Endothelial cell of umbilical vein (primary cell): ENCODE measurements around the gene SNX4. TPM values are rescaled to one million over a fixed set of nuclear protein-coding genes. Genes with fewer than 3 reads are reported as not detected.
A peak's percentile ranks its signal among the peaks of the same experiment; 100 is the strongest.

Experiments used
- BruUV-seq: library from RNA; stranded (reverse); fragments of 400-500 nt; replicated peaks from 2 replicates; lab custom pipeline; 2021; lab: Mats Ljungman, UMichigan
- CTCF ChIA-PET: fragments of 300-600, 350-600 bp; sonication (Branson Sonifier 250); formaldehyde crosslinking; loops from one replicate; lab custom pipeline; 2021; ENCODE audit warnings: antibody characterized with exemption, inconsistent platforms; lab: Charles Lee
- POLR2A ChIA-PET: fragments of 300-600, 350-600 bp; sonication (Branson Sonifier 250); formaldehyde crosslinking; loops from one replicate; lab custom pipeline; 2021; ENCODE audit warnings: antibody characterized with exemption, inconsistent platforms; lab: Charles Lee
- DNase-seq: peaks from one replicate; pipeline ENCODE4 v3.0.0-alpha.2; 2011; ENCODE audit warnings: low read depth, low spot score
- FAIRE-seq: peaks from 2 replicates; lab custom pipeline; 2011; peaks lifted over from hg19 to GRCh38; lab: Jason Lieb, UNC
- H2AFZ ChIP-seq: 2 replicates; pipeline ENCODE4 v1.6.0; 2012; ENCODE audit warnings: low read depth, low read length, control low read depth, inconsistent platforms
- H3K27ac ChIP-seq: 2 replicates; pipeline ENCODE4 v1.5.1; 2011; ENCODE audit warnings: low read depth, mild to moderate bottlenecking, control low read depth, low read length, moderate library complexity; ENCODE audit not compliant: insufficient read depth
- H3K27me3 ChIP-seq, 2 experiments: 2 replicates each; pipeline versions ENCODE4 v1.6.0 to v1.6.1; 2011; ENCODE audit warnings: low read length in 2 of 2, mixed read lengths in 1 of 2; ENCODE audit not compliant: control insufficient read depth in 2 of 2, insufficient read depth in 2 of 2
- H3K36me3 ChIP-seq, 2 experiments: 2 replicates in 1 of 2; 3 replicates in 1 of 2; pipeline ENCODE4 v1.5.1; 2011; ENCODE audit warnings: low read length in 2 of 2, mild to moderate bottlenecking in 1 of 2, moderate library complexity in 1 of 2; ENCODE audit not compliant: control insufficient read depth in 2 of 2, insufficient read depth in 2 of 2; ENCODE audit errors: extremely low read depth in 1 of 2
- H3K4me1 ChIP-seq: 3 replicates; pipeline ENCODE4 v1.5.1; 2011; ENCODE audit warnings: mild to moderate bottlenecking, low read length; ENCODE audit not compliant: control insufficient read depth, insufficient read depth; ENCODE audit errors: extremely low read depth
- H3K4me2 ChIP-seq: 2 replicates; pipeline ENCODE4 v1.6.1; 2011; ENCODE audit warnings: low read length, control low read depth, mixed read lengths; ENCODE audit not compliant: insufficient read depth
- H3K4me3 ChIP-seq, 3 experiments: fragments of 200-600 bp in 1 of 3; sonication (generic), shearing (Covaris generic) in 1 of 3; replicated peaks in 1 of 3; 2 replicates each; pipeline ENCODE4 v1.5.1; 2011 to 2016; ENCODE audit warnings: control low read depth in 3 of 3, low read length in 3 of 3, mild to moderate bottlenecking in 2 of 3, inconsistent platforms in 1 of 3, low read depth in 1 of 3, moderate library complexity in 1 of 3; ENCODE audit not compliant: insufficient read depth in 1 of 3
- H3K79me2 ChIP-seq: 2 replicates; pipeline ENCODE4 v1.6.0; 2012; ENCODE audit warnings: low read length, inconsistent platforms; ENCODE audit not compliant: control insufficient read depth, insufficient read depth
- H3K9ac ChIP-seq: replicated peaks from 2 replicates; pipeline ENCODE3; 2011; ENCODE audit warnings: low read length, control low read depth; ENCODE audit not compliant: insufficient read depth; ENCODE audit errors: extremely low read depth
- H3K9me1 ChIP-seq: replicated peaks from 3 replicates; pipeline ENCODE4 v1.6.0; 2011; ENCODE audit warnings: mild to moderate bottlenecking, low read length; ENCODE audit not compliant: control insufficient read depth, insufficient read depth; ENCODE audit errors: extremely low read depth
- H3K9me3 ChIP-seq: replicated peaks from 2 replicates; pipeline ENCODE4 v1.5.1; 2012; ENCODE audit warnings: low read length, inconsistent platforms; ENCODE audit not compliant: control insufficient read depth, insufficient read depth
- H4K20me1 ChIP-seq: replicated peaks from 2 replicates; pipeline ENCODE3; 2011; ENCODE audit warnings: mild to moderate bottlenecking, low read length; ENCODE audit not compliant: control insufficient read depth, insufficient read depth; ENCODE audit errors: extremely low read depth
- EZH2 ChIP-seq: IDR thresholded peaks from 2 replicates; pipeline ENCODE4 v1.6.1; 2012; ENCODE audit warnings: borderline replicate concordance, low read depth, mild to moderate bottlenecking, moderate library complexity, low read length, inconsistent platforms; ENCODE audit not compliant: severe bottlenecking
- dilution Hi-C: fragments of 300-500 bp; cut with MboI; formaldehyde crosslinking; loops from one replicate; pipeline ENCODE4 v1.15.0; 2019; ENCODE audit warnings: low sequenced_read_pairs; ENCODE audit not compliant: extremely low pct_ligation_motif_present
- intact Hi-C: fragments of 100-400 bp; cut with micrococcal nuclease; formaldehyde crosslinking; loops from one replicate; pipeline ENCODE4 v1.10.0; 2022
- polyA plus RNA-seq, 4 experiments: library from polyadenylated mRNA; depleted of rRNA in 3 of 4; stranded (reverse) in 3 of 4; unstranded in 1 of 4; fragments of >200 nt; gene quantifications; 2 replicates each; pipeline versions ENCODE4 v1.2.1 to v1.2.3, GENCODE V29; 2011 to 2012; ENCODE audit warnings: missing spikeins in 1 of 4
- total RNA-seq: library from RNA; stranded (reverse); gene quantifications from 2 replicates; pipeline ENCODE4 v1.2.3, GENCODE V29; 2021
- TF ChIP-seq, protein P1 (sequence below), 2 donors: IDR thresholded peaks; 1 replicate in 1 of 2; 2 replicates in 1 of 2; pipeline ENCODE4 v1.5.1; 2011; ENCODE audit warnings: low read length in 2 of 2, mild to moderate bottlenecking in 2 of 2, moderate library complexity in 2 of 2, control low read depth in 1 of 2, inconsistent platforms in 1 of 2, low read depth in 1 of 2; ENCODE audit not compliant: insufficient read depth in 1 of 2; ENCODE audit errors: extremely low read depth in 1 of 2

The SNX4 gene
- total and polyA plus RNA-seq, 2 donors (not counting 3 experiments of a cell fraction or from before 2014, with no cell fraction given): 7.5 to 39.2 TPM

- no peak overlapping the region for H3K4me3 ChIP-seq
- peak; percentile 85 for FAIRE-seq
- dilution Hi-C loops: no loop called here
Observed at GRCh38 chr3:125437631-125438435, 82.2 kb downstream of the SNX4 start.

More at GRCh38 chr3:125437631-125438435, 82.2 kb downstream of the SNX4 start:
- no peak overlapping the region for H2AFZ ChIP-seq
- TF ChIP-seq, protein P1, sequence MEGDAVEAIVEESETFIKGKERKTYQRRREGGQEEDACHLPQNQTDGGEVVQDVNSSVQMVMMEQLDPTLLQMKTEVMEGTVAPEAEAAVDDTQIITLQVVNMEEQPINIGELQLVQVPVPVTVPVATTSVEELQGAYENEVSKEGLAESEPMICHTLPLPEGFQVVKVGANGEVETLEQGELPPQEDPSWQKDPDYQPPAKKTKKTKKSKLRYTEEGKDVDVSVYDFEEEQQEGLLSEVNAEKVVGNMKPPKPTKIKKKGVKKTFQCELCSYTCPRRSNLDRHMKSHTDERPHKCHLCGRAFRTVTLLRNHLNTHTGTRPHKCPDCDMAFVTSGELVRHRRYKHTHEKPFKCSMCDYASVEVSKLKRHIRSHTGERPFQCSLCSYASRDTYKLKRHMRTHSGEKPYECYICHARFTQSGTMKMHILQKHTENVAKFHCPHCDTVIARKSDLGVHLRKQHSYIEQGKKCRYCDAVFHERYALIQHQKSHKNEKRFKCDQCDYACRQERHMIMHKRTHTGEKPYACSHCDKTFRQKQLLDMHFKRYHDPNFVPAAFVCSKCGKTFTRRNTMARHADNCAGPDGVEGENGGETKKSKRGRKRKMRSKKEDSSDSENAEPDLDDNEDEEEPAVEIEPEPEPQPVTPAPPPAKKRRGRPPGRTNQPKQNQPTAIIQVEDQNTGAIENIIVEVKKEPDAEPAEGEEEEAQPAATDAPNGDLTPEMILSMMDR (IDR thresholded peaks at IDR 0.05; ENCODE audit: extremely low read depth in 1 of 2, insufficient read depth in 1 of 2, low read depth in 1 of 2, low read length in 2 of 2): peak; percentile 88 to 89
- no peak for TF ChIP-seq EZH2
- H3K4me1 ChIP-seq: no peaks in the 10 kb centered on the region
- POLR2A ChIA-PET: no interaction called here
- intact Hi-C loops: loop anchor here (1.0 to 5.0 kb wide), 7 partner anchors 149 to 676 kb away; no protein-coding TSS in a partner anchor
- no peak overlapping the region for H3K27ac ChIP-seq
- DNase-seq: peak; percentile 54
- H3K9me1 ChIP-seq: no peaks in the 10 kb centered on the region
- no peaks in the 10 kb centered on the region for H3K27me3 ChIP-seq
- BruUV-seq: no TSS peak
- CTCF ChIA-PET: interaction anchor here (0.7 to 3.5 kb wide), 25 partner anchors 9 to 679 kb away, joined by 3 to 23 read pairs (median 4); no protein-coding TSS in a partner anchor
- no peaks in the 10 kb centered on the region for H3K36me3 ChIP-seq
- H3K4me2 ChIP-seq: no peak overlapping the region
- no peaks in the 10 kb centered on the region for H4K20me1 ChIP-seq
- H3K9me3 ChIP-seq: no peaks in the 10 kb centered on the region
- H3K79me2 ChIP-seq: no peaks in the 10 kb centered on the region
- no peak overlapping the region for H3K9ac ChIP-seq
